Glomerular visceral epithelial cell (primary cell): ENCODE data around the gene TCERG1L.

ENCODE experiments used
- DNase-seq: peaks from one replicate; pipeline ENCODE4 v3.0.0-alpha.2; 2016; ENCODE audit errors: extremely low spot score

TCERG1L gene

DNA sequence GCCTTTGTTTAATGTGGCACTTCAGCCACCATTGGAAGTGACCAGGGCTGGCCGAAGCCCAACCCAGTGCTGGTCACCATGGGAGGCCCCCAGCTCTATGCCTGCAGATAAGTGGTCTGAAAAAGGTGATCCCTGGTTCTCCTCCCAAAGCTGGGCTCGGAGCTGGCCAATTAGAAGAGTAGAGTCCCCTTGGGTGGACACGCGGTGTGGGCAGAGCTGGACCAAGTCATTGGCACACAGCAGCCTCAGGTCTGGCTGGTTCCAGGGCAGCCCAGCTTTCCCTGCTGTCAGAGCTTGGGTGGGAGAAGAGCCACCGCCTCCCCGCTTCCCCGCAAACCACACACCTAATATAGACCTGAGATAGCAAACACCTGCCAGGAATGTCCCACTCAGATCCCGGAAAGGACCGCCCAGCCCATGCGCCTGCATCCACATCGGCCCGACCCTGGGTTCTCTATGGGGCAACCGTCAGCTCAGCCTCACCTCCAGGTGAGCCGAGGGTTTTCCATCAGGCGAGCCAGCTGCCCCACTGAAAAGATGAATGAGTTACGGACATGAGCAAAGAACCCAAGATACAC is 84.3 kb downstream of the TCERG1L start:
- DNase-seq, result no peak

DNA sequence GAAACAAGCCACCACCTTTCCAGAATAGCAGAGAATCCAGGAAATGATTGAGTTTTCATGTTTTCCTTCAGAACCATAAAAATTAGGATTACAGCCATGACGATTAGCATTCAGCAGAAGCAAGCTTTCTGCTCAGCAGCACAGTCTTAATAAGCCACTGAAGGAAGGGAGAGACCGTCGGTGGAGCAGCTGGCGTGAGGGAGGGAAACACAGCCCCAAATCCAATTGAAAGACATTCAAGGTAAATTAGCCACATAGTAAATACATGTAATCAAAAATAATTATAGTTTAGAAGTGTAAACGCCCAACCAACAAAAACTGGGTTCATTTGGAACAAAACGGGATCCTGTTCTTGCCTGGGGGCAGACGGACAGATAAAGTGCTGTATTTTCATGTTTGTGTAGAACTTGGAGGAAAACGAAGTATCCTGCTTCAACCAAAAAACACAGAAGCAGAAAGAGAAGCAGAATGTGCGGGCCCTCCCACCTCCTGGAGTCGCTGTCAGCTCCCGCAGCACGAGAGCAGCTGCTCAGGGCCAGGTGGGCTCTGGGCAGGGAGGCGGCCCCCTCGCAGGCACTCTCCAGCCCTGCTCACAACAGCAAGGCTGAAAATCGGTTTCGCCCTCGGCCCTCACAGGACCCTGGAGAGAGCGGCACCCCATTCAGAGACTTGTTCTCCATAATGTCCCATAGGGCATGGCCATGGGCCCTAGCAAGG is 84.9 kb downstream of the TCERG1L start:
- DNase-seq, result no peak

DNA sequence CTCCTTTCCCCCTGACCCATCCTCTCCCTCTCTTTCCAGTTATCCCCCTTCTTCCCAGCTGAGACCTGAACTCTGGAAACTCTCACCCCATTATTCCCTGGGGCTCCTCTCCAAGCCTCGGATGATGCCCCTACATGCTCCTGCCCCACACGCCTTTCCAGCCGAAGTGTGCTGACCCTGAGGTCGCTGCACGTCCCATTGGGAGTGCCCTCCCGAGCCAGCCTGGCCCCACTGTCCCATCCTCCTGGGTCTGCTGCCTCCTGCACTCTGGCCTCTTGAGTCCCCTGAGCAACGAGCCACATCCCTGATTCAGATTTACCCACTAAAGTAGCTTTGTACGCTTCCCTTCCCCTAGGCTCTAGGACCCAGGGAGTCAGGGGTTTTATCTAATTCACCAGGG is 87.4 kb downstream of the TCERG1L start:
- no peak for DNase-seq

DNA sequence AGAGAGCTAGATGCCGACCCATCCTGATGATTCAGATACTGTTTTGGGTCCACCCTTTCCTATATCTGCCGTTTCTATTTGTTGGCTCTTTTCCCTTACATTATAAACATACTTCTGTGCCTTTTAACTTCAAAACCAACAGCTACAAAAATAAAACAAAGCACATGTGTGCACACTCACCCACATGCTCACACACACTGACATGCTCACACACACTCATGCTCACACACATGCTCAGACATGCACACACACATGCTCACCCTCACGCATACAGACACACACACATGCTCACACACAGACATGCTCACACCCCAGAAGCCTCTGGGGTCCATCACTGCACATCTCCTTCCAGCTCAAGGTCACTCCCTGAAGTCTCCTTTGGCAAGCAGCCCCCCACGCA is 88.1 kb downstream of the TCERG1L start:
- DNase-seq, result no peak

DNA sequence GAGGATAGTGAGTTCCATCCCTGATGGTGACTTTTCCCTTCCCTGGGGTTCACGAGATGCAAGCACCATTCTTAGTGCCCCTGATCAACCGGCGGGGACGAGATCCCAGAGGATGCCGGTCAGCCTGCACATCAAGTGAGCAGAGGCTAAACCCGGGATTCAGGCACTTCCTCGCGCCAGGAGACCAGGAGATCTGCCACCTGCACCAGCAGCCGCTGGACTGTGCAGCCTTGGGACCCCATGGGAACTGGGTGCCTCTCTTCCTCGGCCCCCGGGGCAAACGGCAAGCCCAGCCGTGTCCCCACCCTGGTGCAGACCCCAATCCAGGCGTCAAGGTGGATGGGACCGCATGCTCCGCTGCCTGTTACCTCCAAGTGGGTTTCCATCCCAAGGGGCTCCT is 88.5 kb downstream of the TCERG1L start:
- no peak for DNase-seq

DNA sequence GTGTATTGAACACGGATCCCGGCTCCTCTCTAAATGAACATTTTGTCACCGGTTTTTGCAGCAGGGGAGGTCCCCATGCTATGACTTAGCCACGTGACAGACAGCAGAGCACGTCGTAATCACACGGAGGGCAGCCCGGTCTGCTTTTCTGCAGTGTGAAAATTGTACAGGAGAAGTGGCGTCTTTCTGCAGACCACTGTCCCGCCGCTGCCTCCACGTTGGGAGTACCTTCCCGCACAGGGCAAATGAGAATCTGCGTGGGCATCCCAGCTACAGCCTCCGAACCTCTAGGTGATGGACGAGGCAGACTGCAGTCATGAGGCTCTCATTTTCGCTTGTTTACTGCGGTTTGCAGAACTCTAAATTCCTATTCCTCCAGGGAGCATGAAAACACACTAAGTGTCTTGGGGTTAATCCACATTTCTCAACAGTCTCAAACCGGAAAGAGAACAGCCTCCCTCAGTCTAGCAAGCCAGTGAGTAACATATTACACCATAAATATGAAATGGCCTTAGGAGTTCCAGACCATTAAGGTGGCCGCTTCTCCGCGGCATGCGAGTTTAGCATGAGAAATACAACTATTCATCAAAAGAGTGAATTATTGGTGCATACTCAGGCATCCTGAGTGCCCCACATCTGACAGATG is 89.8 kb downstream of the TCERG1L start:
- DNase-seq, result no peak

DNA sequence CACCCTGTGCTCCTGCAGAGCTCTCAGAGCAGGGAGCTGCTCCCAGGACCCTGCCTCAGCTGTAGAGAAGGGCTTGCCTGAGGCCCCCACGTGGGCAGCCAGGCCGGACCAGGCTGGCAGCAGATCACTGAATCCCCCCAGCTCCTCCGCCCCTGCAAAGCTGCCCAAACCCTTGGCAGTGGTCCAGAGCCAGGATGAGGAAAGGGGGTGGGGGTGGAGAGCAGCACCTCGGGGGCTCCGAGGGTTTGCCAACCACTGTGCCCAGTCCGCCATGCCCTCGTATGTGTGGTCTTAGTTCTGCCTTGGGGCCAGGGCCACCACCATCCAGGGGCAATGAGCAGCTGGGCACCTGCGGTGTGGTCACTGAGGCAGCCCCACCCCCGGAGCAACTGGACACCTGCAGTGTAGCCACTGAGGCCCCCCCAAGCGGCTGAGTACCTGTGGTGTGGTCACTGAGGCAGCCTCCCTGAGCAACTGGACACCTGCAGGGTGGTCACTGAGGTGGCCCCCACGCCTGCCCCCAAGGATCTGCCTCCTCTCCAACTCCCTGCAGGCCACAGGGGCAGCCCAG is 90.8 kb downstream of the TCERG1L start:
- no peak for DNase-seq

DNA sequence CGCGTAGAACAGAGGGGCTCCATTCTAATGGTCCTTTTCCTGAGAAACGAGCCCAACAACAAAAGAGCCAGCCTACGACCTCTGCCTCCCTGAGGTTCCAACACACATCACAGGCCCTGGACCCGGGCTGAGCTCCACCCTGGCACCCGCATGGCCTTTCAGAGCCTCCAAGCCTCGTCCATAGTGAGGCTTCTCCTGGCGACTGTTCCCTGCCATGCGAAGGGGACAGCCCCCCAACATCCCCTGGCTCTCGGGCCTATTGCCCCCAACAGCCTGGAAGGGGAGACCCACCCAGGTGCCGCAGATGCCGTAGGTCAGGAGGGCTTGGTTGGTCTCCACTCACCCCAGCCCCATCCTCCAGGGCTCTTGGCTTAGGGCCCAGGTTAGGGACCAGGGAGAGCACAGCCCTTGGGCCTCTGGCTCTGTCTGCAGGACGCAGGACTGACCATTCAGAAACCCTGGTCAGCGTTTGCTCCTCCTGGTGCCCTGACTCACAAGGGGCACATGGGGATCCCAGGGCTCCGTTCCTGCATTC is 91.5 kb downstream of the TCERG1L start:
- DNase-seq, result no peak

DNA sequence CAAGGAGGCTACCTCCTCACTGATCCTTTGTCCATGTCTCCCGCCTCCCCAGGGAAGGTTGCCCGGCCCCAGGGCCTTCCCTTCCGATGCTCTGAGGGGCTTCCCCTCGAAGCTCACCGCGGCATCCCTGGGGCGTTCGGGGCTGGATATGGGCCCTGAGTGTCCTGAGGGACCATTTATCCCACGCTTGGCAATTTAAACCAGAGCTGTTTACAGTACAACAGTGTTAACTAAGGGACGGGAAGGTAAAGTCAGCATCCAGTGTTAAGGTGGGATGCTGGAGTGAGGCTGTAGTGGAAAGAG is 92.0 kb downstream of the TCERG1L start:
- DNase-seq, result no peak

DNA sequence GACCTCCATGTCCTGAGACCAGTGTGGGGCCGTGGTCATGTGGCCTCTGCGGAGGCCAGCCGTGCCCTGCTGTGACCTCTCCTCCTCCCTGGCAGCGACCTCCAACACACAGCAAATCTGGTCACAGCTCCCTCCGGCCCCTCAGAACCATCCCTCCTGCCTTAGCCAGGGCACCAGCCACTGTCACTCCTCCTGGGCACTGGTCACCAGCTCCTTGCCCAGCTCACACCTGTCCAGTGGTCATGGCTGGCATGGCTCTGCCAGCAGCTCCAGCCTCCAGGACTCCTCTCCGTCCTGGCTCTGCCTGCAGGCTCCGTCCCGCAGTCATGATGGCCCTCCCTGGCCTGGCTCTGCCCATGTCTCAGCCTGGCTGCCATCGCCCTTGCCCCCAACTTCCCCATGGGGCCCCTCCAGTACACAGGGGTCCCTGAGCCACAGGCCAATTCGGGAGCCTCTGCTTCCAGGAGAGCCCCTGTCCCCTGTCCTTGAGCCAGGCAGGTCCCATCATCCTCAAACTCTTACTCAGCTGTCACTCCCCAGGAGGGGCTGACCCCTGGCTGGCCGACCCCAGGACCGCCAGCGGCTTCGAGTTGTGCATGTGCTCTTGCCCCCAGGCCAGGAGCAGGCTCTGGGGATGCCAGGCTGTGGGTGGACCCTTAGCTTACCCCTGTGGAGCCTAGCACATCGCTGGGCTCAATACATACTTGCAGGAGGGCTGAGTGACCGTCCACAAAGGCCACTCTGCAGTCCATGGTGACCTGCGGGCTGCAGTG is 92.5 kb downstream of the TCERG1L start:
- DNase-seq, result no peak

DNA sequence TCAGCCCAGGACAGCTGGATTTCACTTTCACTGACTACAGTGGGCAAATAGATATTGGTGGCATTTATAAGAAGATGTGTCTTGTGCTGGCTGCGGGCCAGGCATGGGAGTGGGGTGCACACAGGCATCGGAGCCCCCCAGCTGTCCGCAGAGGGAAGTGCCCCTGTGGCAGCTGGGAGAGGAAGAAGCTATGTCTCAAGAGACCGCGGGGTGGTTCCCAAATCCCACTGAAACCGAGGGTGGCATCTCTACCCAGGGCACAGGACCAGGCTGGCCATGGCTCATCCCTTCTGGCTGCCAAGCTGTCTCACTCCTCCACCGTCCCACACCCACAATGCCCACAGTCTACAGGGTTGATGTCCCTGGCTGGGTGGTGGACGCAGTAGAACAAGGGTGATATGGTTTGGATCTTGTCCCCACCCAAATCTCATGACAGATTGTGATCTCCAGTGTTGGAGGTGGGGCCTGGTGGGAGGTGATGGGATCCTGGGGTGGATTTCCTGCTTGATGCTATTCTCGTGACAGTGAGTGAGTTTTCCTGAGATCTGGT is 94.8 kb downstream of the TCERG1L start:
- no peak for DNase-seq

DNA sequence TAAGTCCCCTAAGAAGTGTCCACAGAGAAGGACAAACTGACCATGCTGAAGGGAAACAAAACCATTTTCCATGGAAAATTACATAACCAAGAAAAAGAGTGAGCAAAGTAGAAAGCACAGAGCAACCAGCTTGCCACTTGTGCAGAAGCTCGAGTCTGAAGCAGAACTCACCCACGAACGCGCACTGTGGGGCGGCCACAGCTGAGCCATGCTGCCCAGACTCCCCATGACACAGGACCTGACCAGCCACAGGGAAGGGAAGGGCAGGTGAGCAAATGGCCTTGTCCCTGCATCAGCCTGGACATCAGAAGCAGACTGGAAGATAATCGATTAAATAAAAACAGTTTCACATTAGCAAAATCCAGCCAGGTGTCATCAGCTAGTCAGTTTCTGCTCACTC is 95.7 kb downstream of the TCERG1L start:
- no peak for DNase-seq

DNA sequence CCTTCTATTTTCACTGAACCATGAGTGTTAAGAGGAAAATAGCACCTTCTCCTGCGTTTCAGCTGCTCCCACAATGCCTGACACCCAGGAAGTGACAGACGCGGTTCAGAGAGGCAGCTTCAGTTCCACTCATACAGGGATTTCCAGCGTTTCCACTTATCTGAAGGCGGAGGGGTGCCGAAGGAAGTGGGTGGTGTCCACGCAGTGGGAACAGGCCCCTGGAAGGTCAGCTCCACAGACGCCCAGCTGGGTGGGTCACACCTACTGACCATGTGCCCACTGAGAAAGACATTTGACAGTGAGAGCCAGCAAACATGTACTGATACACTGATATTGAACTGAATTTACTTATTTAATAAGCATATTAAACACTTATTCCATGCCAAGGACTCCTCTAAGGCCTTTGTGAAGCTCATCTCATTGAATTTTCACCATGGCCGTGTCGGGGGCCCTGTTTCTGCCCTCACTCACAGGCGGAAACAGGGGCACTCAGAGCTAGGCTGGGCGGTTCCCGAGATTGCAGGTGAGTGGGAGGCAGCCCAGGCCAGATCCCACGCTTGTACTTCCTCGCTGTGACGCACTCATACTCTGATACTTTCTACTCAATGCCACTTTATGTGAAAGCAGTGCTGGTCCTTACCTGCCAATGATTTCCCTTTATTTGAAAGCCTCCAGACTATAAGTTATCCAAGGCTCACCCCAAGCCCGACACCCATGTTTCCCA is 96.8 kb downstream of the TCERG1L start:
- no peak for DNase-seq

DNA sequence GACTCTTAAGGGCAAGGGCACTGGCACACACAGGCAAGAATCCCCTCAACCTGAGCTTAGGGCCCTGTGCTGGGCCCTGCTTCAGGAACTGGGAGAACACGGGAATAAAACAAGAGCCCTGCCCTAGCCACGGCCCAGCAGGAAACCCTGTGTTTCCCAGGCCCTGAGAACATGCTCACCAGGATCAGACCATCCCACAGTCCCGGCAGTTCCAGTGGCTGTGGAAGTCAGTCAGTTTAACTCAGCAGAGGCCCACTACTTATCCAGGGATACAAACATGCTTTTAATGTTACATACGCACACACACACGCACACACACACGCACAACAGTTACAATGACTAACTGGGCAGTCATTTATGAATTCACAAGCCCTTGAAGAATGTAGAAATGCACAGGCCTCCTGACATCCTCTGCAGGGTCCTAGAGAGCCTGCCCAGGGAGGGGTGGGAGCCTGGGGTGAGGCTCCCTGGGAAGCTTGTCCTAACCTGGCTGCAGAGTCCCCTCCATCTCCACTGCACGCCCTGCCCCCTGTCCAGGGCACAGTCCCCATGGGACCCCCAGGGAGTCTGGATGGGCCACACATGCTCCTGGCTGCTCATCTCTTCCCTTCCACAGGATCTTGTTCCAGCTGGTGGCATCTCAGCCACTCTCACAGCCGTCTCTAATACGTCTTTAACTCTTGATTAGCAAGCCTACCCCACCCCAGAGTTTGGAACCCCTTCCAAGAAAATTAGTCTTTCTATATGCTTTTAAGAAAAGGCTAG is 97.6 kb downstream of the TCERG1L start:
- DNase-seq, result no peak

DNA sequence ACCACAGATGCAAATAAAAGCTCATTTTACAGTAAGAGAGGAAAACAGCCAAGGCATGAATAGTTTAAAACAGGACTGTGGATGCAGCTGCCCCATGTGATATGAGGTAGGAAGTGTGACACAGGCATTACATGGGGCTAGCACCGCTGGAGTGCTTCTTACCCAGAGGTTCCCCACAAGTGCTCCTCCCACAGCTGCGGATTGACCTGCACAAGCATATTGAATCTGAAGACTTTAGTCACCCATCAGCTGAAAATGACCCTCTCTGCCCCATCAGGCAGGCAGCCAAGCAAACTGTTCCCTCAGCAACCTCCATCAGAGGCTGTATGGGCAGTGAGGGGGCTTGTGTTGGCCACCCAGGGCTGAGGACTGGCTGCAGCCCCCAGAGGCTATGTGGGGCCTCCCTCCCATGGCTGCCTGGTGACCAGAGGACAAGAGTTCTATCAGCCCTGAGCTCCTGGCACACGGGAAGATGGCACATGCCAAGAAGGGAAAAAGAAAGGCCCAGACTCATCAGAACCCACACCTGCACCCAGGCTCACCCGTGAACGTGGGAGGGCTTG is 98.7 kb downstream of the TCERG1L start:
- DNase-seq, result no peak

DNA sequence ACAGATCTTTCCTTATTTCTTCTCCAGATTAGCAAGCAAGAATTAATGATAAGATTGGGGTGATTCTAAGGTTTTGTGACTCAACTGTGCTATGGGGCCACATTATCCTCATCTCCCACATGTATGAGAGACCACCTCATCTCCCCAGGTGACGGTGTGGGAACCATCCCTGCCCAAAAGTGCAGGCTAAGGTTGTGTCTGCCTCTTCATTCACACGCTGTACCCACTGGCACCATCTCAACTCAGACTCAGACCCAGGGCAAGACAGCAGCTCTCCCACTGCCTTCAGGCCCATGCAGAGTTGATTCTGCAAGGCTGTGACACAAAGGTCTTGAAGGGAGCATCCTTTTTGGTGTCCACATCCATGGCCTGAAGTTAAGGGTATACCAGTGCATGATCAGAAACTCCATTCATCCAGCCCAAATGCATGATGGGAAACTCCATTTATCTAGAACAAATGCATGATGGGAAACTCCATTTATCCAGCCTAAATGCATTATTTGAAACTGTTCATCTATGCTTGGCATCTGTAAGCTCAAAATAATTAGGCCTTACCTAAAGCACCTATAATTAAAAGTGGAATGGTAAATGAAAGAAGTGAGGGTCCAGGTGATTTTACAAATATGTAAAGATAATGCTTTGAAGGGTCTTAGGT is 99.4 kb downstream of the TCERG1L start:
- DNase-seq, result no peak

DNA sequence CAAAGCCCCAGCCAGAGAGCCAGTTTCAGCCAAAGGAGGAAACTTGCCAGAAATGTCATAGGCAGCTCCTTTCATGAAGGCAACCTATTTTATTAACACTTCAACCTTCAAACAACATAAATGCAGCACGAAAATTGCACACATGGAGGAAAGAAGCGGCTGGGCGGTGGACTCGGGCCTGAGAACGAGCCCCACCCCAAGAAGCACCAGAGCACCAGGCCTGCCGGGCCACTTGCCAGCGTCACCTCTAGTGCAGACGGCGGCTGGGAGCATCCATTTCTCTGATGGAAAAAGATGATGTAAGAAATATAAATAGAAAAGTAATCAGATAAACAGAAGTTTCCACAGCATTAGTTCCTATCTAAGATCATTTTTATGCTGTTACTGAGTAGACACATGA is 100.0 kb downstream of the TCERG1L start:
- DNase-seq, result no peak

DNA sequence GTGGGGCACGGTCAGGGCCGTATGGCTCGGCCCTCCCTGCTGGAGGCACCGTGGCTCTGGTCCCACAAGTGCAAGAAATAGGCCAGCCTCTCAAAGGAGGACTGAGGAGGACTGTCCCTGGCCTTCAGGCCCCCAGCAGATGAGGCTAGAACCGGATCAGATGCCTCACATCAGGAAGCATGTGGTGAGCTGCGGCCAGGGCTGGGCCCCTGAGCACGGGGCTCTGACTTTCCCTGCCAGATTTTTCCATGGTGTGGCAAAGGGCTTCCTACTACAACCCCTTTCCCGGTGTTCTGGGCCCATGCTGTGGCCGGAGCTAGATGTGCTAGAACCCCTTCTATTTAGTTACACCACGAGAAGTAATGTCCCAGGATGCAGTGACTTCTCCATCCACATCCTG is 100.4 kb downstream of the TCERG1L start:
- no peak for DNase-seq

DNA sequence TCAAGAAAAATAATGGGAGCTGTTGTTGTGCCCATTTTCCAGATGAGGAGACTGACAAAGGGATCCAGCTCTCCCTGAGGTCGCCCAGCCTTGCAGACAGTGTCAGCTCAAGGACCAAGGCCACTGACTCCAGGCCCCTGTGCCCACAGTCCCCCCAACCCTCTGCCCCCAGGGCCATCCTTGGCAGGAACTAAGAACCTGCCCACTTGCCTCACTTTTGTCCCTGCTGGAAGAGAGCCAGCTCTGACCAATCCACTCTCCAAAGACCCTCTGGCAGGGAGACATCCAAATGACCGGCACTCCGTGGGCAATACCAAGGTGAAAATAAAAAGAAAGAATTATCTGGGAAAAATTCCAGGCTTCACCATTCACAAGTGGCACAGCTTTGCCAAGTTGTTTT is 101.3 kb downstream of the TCERG1L start:
- DNase-seq, result no peak
